Stimulated activated CD4-positive, alpha-beta T cell treated with anti-CD3 and anti-CD28 coated beads, Interleukin-15, amount 100 ng/mL, for 48 hours (primary cell): Measurements from ENCODE around the gene AGRP.

Source experiments
- DNase-seq, 2 donors: peaks; one replicate each; pipeline ENCODE4 v3.0.0-alpha.2; 2020; ENCODE audit warnings: low read depth in 2 of 2

AGRP gene

GRCh38 chr16:67463691-67464090 is 19.7 kb downstream of the AGRP start:
- DNase-seq: no peak

- DNase-seq: no peak
Measured at GRCh38 chr16:67463059-67463458, 20.3 kb downstream of the AGRP start.

GRCh38 chr16:67462279-67462655 is 21.1 kb downstream of the AGRP start:
- no peak for DNase-seq

GRCh38 chr16:67461600-67462278 is 21.6 kb downstream of the AGRP start:
- no peak for DNase-seq

DNA sequence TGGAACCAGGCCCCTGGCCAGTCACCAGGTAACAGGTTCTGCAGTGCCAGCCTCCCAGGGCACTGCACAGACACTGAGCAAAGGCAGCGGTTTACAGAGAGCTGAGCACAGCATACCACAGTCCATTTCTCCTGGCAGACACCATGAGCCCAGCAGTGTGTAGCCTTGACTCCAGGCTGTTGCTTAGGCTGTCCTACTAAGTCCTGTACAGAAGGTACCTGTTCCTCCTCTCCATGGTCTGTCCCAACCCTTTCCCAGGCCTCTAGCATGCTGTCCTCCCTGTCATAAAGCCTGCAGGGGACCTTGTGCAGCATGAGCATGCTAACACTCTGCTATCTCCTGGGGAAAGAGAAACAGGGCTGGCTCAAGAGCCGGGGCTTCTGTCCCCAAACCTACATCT is 22.4 kb downstream of the AGRP start:
- no peak for DNase-seq

GRCh38 chr16:67460168-67460567 is 23.2 kb downstream of the AGRP start:
- DNase-seq: no peak

GRCh38 chr16:67459861-67460150 is 23.5 kb downstream of the AGRP start:
- no peak for DNase-seq

DNA sequence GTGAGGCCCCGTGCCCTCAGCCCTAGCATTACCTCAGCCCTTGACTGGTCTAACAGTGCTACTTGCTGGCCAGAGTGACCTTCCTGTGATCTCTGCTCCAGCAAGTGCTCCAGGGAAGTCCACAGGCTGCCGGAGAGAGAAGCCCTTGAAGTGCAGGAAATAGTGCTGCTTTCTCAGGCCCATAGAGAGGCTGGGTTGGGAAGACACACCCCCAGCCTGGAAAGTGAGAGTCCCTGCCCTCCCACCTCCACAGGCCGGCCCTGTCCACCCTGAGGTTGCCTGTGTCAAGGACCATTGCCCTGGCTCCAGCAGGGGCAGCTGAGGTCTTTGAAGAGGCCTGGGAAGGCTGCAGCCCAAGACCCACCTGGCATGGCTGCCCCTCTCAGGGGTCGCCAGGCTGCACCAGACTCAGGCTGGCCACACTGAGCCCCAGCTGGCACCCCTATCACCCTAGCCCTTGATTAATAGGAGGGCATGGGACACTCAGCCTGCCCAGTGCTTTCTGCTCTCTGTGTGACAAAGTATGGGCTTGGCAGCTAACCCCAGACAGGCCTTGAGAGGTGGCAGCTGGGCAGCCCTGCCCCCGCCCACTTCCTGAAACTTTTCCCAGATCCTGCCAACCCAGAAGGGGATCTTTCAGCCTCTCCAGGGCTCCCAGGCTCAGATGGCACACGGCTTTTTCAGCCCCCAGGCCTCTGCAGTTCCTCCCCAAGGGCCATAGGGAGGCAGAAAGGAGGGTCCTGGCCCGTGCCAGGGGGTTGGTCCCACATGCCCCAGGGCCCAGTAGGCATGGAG is 24.1 kb downstream of the AGRP start:
- DNase-seq: no peak

- DNase-seq: no peak
Measured at GRCh38 chr16:67458121-67458641, 25.2 kb downstream of the AGRP start.

DNA sequence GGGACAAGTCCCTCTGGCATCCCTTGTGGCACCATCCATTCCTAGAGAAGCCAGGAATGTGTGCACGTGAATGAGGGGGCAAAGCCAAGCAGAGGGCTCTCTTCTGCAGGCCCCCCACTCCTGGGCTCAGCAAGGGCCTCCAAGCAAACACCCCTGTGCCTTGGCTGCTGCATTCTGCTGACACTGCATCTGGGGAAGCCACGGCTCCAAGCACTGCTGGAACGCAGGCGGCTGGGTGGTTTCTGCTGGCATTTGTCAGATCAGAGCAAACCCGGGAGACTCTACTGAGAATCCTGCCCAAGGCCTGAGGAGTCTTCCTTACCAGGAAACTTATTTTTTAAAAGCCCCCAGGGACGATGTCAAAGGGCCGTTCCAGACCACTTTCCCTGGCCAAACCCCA is 25.7 kb downstream of the AGRP start:
- no peak for DNase-seq

- DNase-seq: no peak
Measured at GRCh38 chr16:67456391-67457081, 26.8 kb downstream of the AGRP start.

DNA sequence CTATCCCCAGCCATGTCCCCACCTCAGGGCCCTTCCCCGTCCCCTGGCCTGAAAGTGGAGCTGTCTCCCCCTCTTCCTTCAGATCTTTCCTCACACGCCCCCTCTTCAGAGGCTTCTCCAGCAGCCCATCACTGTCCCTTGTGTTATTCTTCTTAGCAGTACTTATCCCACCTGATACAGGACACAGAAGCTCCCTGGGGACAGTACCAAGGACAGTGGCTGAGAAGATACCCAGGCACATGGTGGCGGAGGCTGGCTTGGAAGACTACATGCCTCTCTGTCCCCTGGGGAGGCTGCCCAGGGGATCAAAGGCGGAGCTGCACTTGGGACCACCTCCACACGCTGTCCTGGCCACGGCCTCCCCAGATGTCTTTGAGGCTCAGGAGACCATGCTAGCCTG is 28.5 kb downstream of the AGRP start:
- no peak for DNase-seq

DNA sequence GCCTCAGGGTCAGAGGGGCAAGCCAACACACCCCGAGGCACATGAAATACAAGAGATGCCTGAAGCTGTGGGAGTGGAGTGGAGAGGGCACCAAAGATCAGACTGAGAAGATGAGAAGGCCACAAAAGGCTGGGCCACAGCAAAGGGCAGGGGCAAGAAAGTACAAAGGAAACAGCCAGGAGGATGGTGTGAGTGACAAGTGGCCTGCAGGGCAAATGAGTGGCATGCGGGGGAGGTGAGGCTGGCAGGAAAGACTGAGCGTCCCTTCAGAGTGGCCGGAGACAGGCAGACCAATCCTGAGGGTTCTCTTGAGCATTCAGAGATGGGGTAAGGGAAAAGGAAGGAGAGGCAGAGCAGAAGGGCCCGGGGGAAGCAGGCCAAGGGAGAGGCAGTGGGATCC is 29.2 kb downstream of the AGRP start:
- no peak for DNase-seq

- DNase-seq: no peak
Measured at GRCh38 chr16:67451704-67452435, 31.5 kb downstream of the AGRP start.

DNA sequence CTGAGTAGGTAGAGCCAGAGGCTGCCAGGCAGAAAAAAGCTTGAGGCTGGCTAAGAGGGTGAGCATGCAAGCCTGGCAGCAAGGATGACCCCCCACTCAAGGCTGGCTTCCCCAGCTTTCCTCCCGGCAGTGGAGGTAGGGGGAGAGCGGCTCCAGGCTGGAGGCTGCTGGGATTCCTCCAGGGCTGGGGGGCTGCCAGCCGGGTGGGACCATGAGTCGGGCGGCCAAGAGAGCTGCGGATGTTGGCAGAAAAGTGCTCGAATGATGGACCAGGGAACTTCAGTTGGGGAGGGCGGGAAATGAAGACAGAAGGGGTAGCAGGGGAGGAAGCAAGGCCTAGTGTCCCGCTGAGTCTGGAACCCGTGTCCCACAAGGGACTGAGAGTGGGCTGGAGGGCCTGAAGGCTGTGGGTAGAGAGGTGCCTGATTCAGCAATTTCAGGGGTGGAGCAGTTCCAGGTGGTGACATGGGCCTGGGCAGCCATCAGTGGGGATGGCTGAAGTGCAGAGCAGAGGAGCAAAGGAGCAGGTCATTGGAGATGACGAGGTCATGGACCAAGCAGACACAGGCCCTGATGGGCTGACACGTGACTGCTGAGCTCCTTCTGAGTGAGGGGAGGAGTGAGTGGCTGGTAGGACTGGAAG is 32.2 kb downstream of the AGRP start:
- DNase-seq: no peak

GRCh38 chr16:67449739-67450138 is 33.6 kb downstream of the AGRP start:
- no peak for DNase-seq

DNA sequence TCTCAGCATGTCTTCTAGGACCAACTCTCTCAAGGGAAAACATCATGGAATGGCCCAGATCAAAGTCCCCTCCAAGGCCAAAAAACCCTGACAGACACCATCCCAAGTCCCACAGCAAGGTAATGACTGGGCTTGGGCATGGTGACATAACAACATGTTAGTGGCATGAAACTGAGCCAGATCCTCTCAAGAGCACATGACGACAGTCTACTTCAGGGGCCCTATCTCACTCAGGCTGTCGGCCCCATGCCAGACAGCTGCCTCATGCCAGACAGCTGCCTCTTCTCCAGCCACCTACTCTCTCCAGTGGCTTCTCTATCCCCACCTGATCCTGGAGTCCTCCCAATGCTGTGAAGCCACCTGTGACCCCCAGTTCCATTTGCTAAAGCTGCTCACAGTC is 34.0 kb downstream of the AGRP start:
- DNase-seq: no peak

DNA sequence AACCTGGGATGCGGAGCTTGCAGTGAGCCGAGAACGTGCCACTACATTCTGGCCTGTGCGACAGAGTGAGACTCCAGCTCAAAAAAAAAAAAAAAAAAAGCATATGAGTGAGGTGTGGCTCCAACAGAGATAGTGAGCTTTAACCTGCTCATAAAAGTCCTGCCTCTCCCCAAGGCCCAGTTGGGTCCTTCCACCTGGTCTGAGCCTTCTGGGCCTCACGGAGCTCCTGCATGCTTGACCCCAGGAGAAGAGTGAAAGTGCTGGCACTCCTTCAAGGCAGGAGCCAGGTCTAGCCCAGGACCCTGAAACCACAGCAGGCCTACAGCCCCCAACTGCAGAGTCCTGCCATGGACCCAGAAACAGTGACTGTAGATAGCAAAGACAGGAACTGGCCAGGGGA is 34.8 kb downstream of the AGRP start:
- DNase-seq: no peak

- peak; percentile 53 to 78 for DNase-seq
Measured at GRCh38 chr16:67447508-67448076, 35.8 kb downstream of the AGRP start.

- DNase-seq: no peak
Measured at GRCh38 chr16:67446968-67447507, 36.3 kb downstream of the AGRP start.
